CD4-positive, alpha-beta T cell treated with Interferon alpha-2 for 1 hour (primary cell): ENCODE results near the gene MTUS2.
A peak's percentile ranks its signal among the peaks of the same experiment; 100 is the strongest.

Experiments
- DNase-seq, 2 donors: peaks; one replicate each; pipeline ENCODE4 v3.0.0-alpha.2; 2020 to 2022

MTUS2 gene

GRCh38 chr13:28820099-28821051 is at the start of gene MTUS2:
MTUS2 (plus strand) TSS chr13:28820339.
- no peak for DNase-seq

GRCh38 chr13:28778308-28779215 is 41.6 kb upstream of the MTUS2 start:
- no peak for DNase-seq

- DNase-seq = no peak
Observed at GRCh38 chr13:28792992-28793391, 27.1 kb upstream of the MTUS2 start.

GRCh38 chr13:28794396-28794795 is 25.7 kb upstream of the MTUS2 start:
- no peak for DNase-seq

- no peak for DNase-seq
Observed at GRCh38 chr13:28796938-28797257, 23.2 kb upstream of the MTUS2 start.

GRCh38 chr13:28805193-28805819 is 14.8 kb upstream of the MTUS2 start:
- peak in 1 of 2 donors; percentile 8 for DNase-seq

- no peak for DNase-seq
Observed at GRCh38 chr13:28817204-28817603, 2.9 kb upstream of the MTUS2 start.

GRCh38 chr13:28819046-28819730 is 951 bp upstream of the MTUS2 start:
- DNase-seq = no peak

- DNase-seq = peak; percentile 12 to 50
Observed at GRCh38 chr13:28819735-28820098, 422 bp upstream of the MTUS2 start.

GRCh38 chr13:28822151-28822550 is 2.0 kb downstream of the MTUS2 start:
- DNase-seq = no peak

- DNase-seq = no peak
Observed at GRCh38 chr13:28822801-28823200, 2.7 kb downstream of the MTUS2 start.

- no peak for DNase-seq
Observed at GRCh38 chr13:28825379-28825778, 5.2 kb downstream of the MTUS2 start.

GRCh38 chr13:28826368-28826767 is 6.2 kb downstream of the MTUS2 start:
- DNase-seq = no peak

GRCh38 chr13:28830580-28830979 is 10.4 kb downstream of the MTUS2 start:
- no peak for DNase-seq

GRCh38 chr13:28831117-28831516 is 11.0 kb downstream of the MTUS2 start:
- DNase-seq = no peak

- no peak for DNase-seq
Observed at GRCh38 chr13:28837111-28837510, 17.0 kb downstream of the MTUS2 start.

GRCh38 chr13:28843639-28844038 is 23.5 kb downstream of the MTUS2 start:
- no peak for DNase-seq

GRCh38 chr13:28849441-28849840 is 29.3 kb downstream of the MTUS2 start:
- DNase-seq = no peak

GRCh38 chr13:28850226-28850625 is 30.1 kb downstream of the MTUS2 start:
- DNase-seq = no peak

GRCh38 chr13:28851422-28851821 is 31.3 kb downstream of the MTUS2 start:
- no peak for DNase-seq

- no peak for DNase-seq
Observed at GRCh38 chr13:28854657-28855056, 34.5 kb downstream of the MTUS2 start.

- no peak for DNase-seq
Observed at GRCh38 chr13:28856287-28856686, 36.1 kb downstream of the MTUS2 start.

- no peak for DNase-seq
Observed at GRCh38 chr13:28859069-28859468, 38.9 kb downstream of the MTUS2 start.
